Left lung (tissue), 10 donors: ENCODE results near the gene RILPL1. TPM values are rescaled to one million over a fixed set of nuclear protein-coding genes. Genes with fewer than 3 reads are reported as not detected.
"Not testable (repeated sequence)": the region's sequence is repeated elsewhere in the genome, so short reads cannot be mapped to it uniquely, and the experiment has no call there.

ENCODE experiments used
- ATAC-seq: fragments of 200-7000 bp; cut with Tn5 transposase; one replicate; pipeline ENCODE4 v1.9.1; 2020; ENCODE audit warnings: moderate library complexity
- DNase-seq, 4 donors: peaks; one replicate each; pipeline ENCODE4 v3.0.0-alpha.2; 2013 to 2020
- H3K27ac ChIP-seq, 2 donors: fragments of 200-600 bp; sonication (generic) in 1 of 2; one replicate each; pipeline versions ENCODE4 v1.5.0 to v1.8.0; 2020 to 2021
- H3K27me3 ChIP-seq, 2 donors: fragments of 200-600 bp; sonication (generic) in 1 of 2; one replicate each; pipeline versions ENCODE4 v1.5.0 to v1.8.0; 2020 to 2021
- H3K36me3 ChIP-seq, 2 donors: fragments of 200-600 bp; sonication (generic) in 1 of 2; one replicate each; pipeline versions ENCODE4 v1.5.0 to v1.8.0; 2020 to 2021
- H3K4me1 ChIP-seq, 2 donors: fragments of 200-600 bp; one replicate each; pipeline ENCODE4 v1.8.0; 2021
- H3K4me3 ChIP-seq, 2 donors: fragments of 200-600 bp; sonication (generic) in 1 of 2; one replicate each; pipeline versions ENCODE4 v1.5.0 to v1.8.0; 2020 to 2021; ENCODE audit warnings: mild to moderate bottlenecking in 1 of 2
- H3K9me3 ChIP-seq, 2 donors: fragments of 200-600 bp; sonication (generic) in 1 of 2; one replicate each; pipeline versions ENCODE4 v1.5.0 to v1.8.0; 2020 to 2021
- CTCF ChIP-seq, 2 donors: fragments of 200-600 bp; sonication (generic) in 1 of 2; IDR thresholded peaks; one replicate each; pipeline versions ENCODE4 v1.5.0 to v1.8.0; 2021; ENCODE audit warnings: antibody characterized with exemption in 2 of 2
- intact Hi-C, 2 donors: fragments of 100-400 bp; cut with DNase I; formaldehyde crosslinking; loops; one replicate each; pipeline versions ENCODE4 v1.11.2 to v1.14.2; 2022
- polyA plus RNA-seq, 6 donors: library from polyadenylated mRNA; unstranded; fragments of 120-200 nt; gene quantifications; one replicate each; pipeline ENCODE4 v1.2.1, GENCODE V29; 2013; ENCODE audit not compliant: insufficient read length in 6 of 6
- total RNA-seq, 2 donors: library from RNA; stranded (reverse); fragmentation: NEBNext Ultra II Directional; extraction: Animal tissue kit (Norgen Biotek cat#: 25700); gene quantifications; one replicate each; pipeline ENCODE4 v1.2.1, GENCODE V29; 2021
- donor health status: DM: no; HTN: yes; CAD: no.
- donor health status: DM: no; HTN: no; CAD: no.

The RILPL1 gene
- total and polyA plus RNA-seq, 8 donors, result 11.9 to 25.2 (median 21.6) TPM

- no peak for TF ChIP-seq CTCF (IDR thresholded peaks at IDR 0.05)
- H3K36me3 ChIP-seq, result peaks cover 0 to 59% of the 10 kb centered on the region in 2 donors
- H3K4me3 ChIP-seq, result no peak overlapping the region
- ATAC-seq (peak; percentile 83), DNase-seq (no peak)
- H3K4me1 ChIP-seq, result no peaks in the 10 kb centered on the region
- no peak overlapping the region for H3K27ac ChIP-seq
- H3K9me3 ChIP-seq, result no peaks in the 10 kb centered on the region
- H3K27me3 ChIP-seq, result no peaks in the 10 kb centered on the region
- intact Hi-C loops, result no loop called here
Observed at GRCh38 chr12:123471374-123472068, 62.0 kb downstream of the RILPL1 start.

- no peak for ATAC-seq
- Histone ChIP-seq H3K36me3 (peaks cover 0 to 70% of the 10 kb centered on the region in 2 donors), H3K9me3 (no peaks in the 10 kb centered on the region), H3K4me3 (no peak overlapping the region), H3K27ac (no peak overlapping the region), H3K4me1 (no peaks in the 10 kb centered on the region), H3K27me3 (no peaks in the 10 kb centered on the region)
- no peak for TF ChIP-seq CTCF (IDR thresholded peaks at IDR 0.05)
- intact Hi-C loops, result no loop called here
- no peak for DNase-seq
Observed at GRCh38 chr12:123469978-123470377, 63.5 kb downstream of the RILPL1 start.

GRCh38 chr12:123468786-123469185 is 64.7 kb downstream of the RILPL1 start:
- Histone ChIP-seq H3K27ac (peak overlapping the region in 1 of 2 donors; percentile 8), H3K27me3 (no peaks in the 10 kb centered on the region), H3K36me3 (peaks cover 0 to 72% of the 10 kb centered on the region in 2 donors), H3K4me1 (no peaks in the 10 kb centered on the region), H3K9me3 (no peaks in the 10 kb centered on the region), H3K4me3 (no peak overlapping the region)
- peak; percentile 42 for ATAC-seq
- DNase-seq, result no peak
- intact Hi-C loops, result no loop called here
- peak in 1 of 2 donors; percentile 11 for TF ChIP-seq CTCF (IDR thresholded peaks at IDR 0.05)

- no peaks in the 10 kb centered on the region for H3K27me3 ChIP-seq
- H3K27ac ChIP-seq, result no peak overlapping the region
- H3K9me3 ChIP-seq, result no peaks in the 10 kb centered on the region
- H3K4me3 ChIP-seq, result no peak overlapping the region
- intact Hi-C loops, result no loop called here
- peaks cover 0 to 5% of the 10 kb centered on the region in 2 donors for H3K4me1 ChIP-seq
- ATAC-seq, result no peak
- TF ChIP-seq CTCF (IDR thresholded peaks at IDR 0.05), result no peak
- peaks cover 0 to 49% of the 10 kb centered on the region in 2 donors for H3K36me3 ChIP-seq
- no peak for DNase-seq
Observed at GRCh38 chr12:123465084-123465483, 68.4 kb downstream of the RILPL1 start.

- not testable (repeated sequence) for ATAC-seq
Observed at GRCh38 chr12:123463174-123463573, 70.3 kb downstream of the RILPL1 start.

More at GRCh38 chr12:123463174-123463573, 70.3 kb downstream of the RILPL1 start:
- H3K9me3 ChIP-seq, H3K4me3 ChIP-seq, DNase-seq, H3K27ac ChIP-seq, H3K27me3 ChIP-seq, intact Hi-C loops: not testable (repeated sequence)
- Histone ChIP-seq H3K36me3 (peaks cover 0 to 45% of the 10 kb centered on the region in 2 donors), H3K4me1 (peaks cover 0 to 20% of the 10 kb centered on the region in 2 donors)
